HCT116 (cell line): Measurements from ENCODE around the gene LRRC56. TPM values are rescaled to one million over a fixed set of nuclear protein-coding genes. Genes with fewer than 3 reads are reported as not detected.

ENCODE experiments used
- CTCF ChIP-seq, 3 experiments: fragments of 200-600 bp in 1 of 3; sonication (generic) in 1 of 3; IDR thresholded peaks in 2 of 3; conservative IDR thresholded peaks in 1 of 3; 2 replicates each; pipeline ENCODE4 v1.5.1; 2012 to 2017; ENCODE audit warnings: low read depth in 2 of 3, low read length in 2 of 3, antibody characterized with exemption in 1 of 3, borderline replicate concordance in 1 of 3, control low read depth in 1 of 3, mild to moderate bottlenecking in 1 of 3, mixed read lengths in 1 of 3, mixed run types in 1 of 3, moderate library complexity in 1 of 3; ENCODE audit not compliant: insufficient read depth in 1 of 3
- EGR1 ChIP-seq: IDR thresholded peaks from 2 replicates; pipeline ENCODE4 v1.6.1; 2012; ENCODE audit warnings: low read depth
- ELF1 ChIP-seq: IDR thresholded peaks from 2 replicates; pipeline ENCODE4 v1.6.1; 2012; ENCODE audit warnings: low read depth, borderline replicate concordance
- EZH2phosphoT487 ChIP-seq: fragments of 200-600 bp; IDR thresholded peaks from 2 replicates; pipeline ENCODE4 v1.6.1; 2018; ENCODE audit warnings: antibody characterized with exemption, borderline replicate concordance
- TCF7L2 ChIP-seq: IDR thresholded peaks from 2 replicates; pipeline ENCODE4 v1.7.0; 2011; ENCODE audit warnings: borderline replicate concordance, inconsistent platforms; ENCODE audit not compliant: insufficient read depth, insufficient read length; ENCODE audit errors: extremely low read depth
- ZBTB33 ChIP-seq: IDR thresholded peaks from 2 replicates; pipeline ENCODE4 v1.6.1; 2011; ENCODE audit warnings: mild to moderate bottlenecking, low read length, moderate library complexity; ENCODE audit not compliant: insufficient replicate concordance; ENCODE audit errors: extremely low read depth
- ZNF274 ChIP-seq: fragments of 200-500 bp; sonication (Bioruptor generic); IDR thresholded peaks from 2 replicates; pipeline ENCODE4 v1.6.1; 2014; ENCODE audit warnings: mild to moderate bottlenecking, low read depth, low read length, inconsistent platforms
- total RNA-seq: library from RNA; stranded (reverse); gene quantifications from one replicate; pipeline ENCODE4 v1.2.1, GENCODE V29; 2021; ENCODE audit not compliant: unreplicated experiment

Gene LRRC56
- total RNA-seq, 1 experiment from 2014 or later, result 9.1 TPM

GRCh38 chr11:575313-575995 is 38.1 kb downstream of the LRRC56 start (continued):
- TF ChIP-seq ZBTB33 (no peak), TCF7L2 (no peak), EZH2phosphoT487 (no peak), ELF1 (no peak), EGR1 (no peak), ZNF274 (no peak), CTCF (IDR thresholded peaks at IDR 0.05 in 2 of 3, conservative IDR thresholded peaks at IDR 0.05 in 1 of 3; ENCODE audit: borderline replicate concordance in 1 of 3, insufficient read depth in 1 of 3, low read depth in 2 of 3, low read length in 2 of 3) (no peak)
- TF ChIP-seq, all 23 proteins: peak for 2
